Ecto neural progenitor cell (in vitro differentiated cells): ENCODE data around the gene ATG9B.
"Not testable (repeated sequence)": the region's sequence is repeated elsewhere in the genome, so short reads cannot be mapped to it uniquely, and the experiment has no call there.

Source experiments
- DNase-seq: peaks from one replicate; pipeline ENCODE4 v3.0.0-alpha.2; 2018; ENCODE audit warnings: low spot score

Gene ATG9B

DNA sequence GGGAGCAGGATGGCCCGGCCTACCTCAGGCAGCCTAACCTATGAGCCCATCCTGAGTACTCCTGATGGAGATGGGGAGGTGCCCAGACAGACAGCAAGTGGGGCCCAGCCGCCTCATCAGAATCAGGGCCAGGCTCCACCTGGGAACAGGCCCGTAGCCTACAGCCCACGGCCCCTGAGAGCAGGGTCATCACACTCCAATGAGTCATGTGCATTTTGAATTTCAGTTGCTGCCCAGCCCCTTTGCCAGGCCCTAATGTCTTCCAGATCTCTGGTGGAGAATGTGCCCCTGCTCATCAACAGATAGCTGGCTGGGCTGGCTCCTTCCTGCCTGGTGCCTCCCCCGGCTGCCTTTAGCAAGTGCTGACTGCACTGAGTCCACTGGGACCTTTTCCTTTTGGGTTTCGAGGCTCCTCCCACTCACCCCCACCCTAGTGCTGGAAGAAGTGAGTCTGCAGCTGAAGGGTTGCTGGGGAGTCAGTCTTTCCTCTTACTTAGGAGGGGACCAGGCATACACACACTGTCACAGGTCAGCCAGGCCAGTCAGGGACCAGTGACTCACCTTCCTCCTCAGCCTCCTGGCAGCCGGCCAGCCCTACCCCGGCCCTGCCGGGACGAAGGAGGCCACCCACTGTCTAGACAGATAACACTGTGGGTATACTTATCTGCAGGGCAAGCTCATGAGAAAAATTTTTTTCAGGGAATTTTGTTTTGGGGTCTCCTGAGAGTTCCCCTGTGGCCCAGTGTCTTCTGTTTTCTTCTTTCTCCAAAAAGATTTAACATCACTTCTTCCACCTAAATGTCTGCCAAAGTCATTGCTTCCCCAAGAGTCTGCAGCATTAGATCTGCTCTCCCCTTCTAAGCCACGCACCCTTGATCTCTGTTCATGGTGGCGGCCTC lies 14.9 kb upstream of the ATG9B start:
- no peak for DNase-seq

DNA sequence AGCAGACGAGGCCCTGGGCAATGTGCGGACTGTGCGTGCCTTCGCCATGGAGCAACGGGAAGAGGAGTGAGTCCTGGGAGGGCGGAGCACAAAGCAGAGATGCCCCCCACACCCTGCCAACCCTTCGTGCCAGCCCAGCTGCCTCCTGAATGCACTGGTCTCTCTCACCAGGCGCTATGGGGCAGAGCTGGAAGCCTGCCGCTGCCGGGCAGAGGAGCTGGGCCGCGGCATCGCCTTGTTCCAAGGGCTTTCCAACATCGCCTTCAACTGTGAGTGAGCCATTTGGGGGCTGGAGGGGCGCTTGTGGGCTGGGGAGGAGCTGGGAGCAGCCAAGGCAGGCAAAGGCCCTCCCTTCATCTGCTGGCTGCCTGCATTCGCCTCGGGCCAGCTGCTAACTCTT lies 11.6 kb upstream of the ATG9B start:
- DNase-seq = no peak

DNA sequence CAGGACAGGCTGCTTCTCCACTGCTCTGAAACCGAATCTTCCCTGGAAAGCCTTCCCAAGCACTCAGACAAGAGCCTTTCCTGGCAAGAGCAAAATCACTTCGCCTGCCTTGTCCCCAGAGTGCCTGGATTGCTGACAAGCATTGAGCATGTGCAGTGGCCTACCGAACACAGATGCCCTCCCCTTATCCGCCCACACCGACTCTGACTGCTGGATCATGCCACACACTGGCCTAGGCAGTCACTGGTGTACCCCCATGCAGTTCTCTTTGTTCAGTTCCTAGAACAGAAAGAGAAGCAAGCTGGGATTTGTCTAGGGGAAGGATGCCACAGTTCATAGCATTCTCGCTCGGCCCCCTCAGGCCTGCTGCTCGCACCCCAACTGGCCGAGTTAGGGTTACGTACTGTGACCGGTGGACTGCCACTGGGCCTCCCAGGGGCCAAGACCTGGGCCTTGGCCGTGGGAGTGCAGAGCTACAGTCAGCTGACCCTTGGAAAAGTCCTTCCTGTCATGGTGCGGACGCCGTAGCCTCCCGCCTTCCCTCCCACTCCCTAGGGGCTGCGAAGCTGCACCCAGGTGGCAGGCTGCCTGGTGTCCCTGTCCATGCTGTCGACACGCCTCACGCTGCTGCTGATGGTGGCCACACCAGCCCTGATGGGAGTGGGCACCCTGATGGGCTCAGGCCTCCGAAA lies 10.9 kb upstream of the ATG9B start:
- DNase-seq = no peak

DNA sequence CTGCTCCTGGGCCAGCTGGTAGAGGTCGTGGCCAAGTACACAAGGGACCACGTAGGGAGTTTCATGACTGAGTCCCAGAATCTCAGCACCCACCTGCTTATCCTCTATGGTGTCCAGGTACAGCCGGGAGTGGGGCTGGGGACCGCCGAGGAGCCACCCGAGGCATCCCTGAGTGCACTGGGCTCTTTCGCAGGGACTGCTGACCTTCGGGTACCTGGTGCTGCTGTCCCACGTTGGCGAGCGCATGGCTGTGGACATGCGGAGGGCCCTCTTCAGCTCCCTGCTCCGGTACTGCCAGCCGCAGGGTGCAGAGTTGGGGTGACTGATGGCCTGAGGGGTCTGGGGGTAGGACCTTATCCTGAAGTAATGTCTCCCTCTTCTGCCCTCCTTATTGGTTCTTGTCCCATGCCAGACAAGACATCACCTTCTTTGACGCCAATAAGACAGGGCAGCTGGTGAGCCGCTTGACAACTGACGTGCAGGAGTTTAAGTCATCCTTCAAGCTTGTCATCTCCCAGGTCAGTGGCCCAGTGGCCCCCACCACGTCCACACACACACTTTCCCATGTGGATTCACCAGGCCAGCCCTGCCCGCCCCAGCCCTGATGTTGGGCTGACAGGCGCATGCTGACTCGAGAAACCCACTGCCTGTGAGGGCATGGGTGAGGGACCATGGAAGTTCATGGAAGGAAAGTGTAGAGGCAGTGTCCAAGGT lies 10.2 kb upstream of the ATG9B start:
- DNase-seq = no peak

DNA sequence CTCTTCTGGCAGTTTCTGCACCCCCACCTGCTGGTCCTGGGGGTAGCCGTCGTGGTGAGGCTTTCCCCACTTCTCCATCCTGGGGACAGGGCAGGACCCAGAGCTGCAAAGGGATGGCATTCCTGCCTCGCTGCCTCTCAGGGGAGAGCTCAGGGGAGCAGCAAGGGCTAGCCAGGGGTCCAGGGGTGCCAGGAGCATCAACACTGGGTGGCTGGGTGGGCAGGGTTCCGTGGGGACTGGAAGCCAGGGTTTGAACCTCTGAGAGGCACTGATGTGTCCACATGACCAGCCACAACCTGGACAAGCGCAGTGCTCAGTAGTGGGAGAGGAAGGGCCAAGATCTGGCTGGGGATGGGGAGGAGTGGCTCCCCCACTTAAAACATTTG lies 9.6 kb upstream of the ATG9B start:
- DNase-seq = no peak

DNA sequence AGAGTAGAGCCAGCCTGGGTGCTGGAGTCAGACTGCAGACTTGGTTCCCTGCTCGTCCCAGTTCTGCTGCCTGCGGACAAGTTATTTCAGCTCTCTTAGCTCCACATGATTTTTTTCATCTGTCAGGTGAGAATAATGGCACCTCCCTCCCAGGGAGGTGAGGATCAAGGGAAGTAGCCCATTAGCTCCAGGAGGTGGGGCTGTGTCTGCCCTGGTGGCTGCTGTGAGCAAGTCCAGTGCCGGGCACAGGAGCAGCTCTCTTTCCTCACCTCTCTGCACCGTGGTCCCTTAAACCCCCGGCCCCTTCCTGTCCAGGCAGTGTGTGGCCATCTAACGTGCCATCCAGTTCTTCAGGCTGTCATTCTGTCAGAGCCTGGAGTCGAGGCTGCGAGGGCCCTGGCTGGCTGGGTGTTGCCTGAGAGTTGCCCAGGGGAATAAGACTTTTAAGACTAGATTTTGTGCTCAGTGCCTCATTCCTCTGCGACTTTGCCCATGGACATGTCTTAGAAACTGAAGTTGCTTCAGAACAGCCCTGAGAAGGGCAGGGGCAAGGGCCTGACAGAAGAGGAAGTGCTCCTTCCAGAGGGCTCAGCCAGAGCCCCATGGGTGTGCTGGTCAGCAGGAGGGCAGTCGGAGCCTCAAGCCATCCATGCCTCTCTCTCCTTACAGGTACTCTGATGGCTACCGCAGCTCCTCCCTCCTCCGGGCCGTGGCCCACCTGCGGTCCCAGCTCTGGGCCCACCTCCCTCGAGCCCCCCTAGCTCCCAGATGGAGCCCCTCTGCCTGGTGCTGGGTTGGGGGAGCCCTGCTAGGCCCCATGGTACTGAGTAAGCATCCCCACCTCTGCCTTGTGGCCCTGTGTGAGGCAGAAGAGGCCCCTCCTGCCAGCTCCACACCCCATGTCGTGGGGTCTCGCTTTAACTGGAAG lies 8.9 kb upstream of the ATG9B start:
- DNase-seq = no peak

DNA sequence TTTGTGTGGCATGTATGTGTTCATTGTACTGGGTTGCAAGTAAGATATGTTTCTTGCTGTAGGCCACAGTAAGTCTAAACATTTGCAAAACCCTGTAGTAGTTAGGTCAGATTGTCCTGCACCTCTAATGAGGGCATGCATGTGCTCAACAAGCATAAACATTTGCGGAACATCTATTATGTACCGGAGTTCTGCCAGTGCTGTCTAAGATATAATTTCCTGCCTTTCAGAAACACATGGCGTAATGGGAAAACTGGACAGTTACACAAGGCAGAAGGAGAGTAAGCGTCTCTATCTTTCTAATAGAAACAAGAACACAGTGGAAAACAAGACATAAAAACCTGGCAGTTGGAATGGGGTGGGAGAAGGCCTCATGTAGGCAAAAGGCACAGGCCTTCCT lies 6.7 kb upstream of the ATG9B start:
- DNase-seq = no peak

DNA sequence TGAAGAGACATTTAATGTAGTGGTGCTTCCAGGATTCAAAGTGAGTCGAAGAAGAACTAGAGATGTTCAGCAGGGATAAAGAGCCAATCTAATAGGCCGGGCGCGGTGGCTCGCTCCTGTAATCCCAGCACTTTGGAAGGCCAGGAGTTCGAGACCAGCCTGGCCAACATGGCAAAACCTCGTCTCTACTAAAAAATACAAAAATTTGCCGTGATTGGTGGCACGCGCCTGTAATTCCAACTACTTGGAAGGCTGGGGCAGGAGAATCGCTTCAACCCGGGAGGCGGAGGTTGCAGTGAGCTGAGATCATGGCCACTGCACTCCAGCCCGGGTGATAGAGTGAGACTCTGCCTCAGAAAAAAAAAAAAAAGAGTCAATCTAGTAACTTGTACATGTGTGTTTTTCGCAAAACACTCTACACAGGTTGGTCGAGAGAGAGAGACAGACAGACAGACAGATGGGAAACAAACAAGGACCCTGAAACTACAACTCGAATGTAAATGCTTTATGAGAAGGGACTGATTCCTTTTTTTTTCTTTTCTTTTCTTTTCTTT lies 4.7 kb upstream of the ATG9B start:
- DNase-seq = no peak

DNA sequence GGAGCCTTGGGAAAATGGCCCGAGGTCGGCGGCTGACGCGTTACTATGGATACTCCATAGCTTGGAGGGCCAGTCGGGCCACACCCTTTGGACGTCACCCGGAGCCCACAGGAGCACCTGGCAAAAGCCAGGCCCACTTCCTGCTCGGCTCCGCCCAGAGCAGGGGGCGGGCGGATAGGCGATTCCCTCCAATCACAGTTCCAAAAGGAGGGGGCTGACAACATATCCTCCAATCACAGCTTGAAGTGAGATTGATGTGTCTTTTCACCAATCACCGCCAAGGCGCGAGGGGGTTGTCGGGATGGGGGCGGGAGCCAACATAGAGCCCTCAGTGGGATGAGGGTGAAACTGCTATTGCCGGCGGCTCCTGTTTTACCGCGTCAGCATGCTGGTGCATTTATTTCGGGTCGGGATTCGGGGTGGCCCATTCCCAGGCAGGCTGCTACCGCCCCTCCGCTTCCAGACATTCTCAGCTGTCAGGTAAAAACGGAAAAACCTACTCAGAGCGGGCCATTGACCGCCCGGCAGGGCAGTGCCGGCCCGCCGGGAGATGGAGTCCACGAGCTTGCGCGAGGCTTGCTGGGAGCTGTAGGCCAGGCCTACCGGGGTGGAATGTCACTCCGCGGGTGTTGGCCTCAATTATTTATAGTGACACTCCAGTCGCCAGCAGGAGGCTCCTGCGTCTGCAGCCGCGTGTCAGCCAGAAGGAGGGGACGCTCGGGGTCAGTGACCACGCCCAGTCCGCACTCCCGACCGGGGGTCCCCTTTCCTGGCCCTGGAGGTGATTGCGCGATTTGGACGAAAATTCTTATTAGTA lies 4.0 kb upstream of the ATG9B start, which contains the start of gene ABCB8:
Gene ABCB8, plus strand, starts transcription at position 320 of the 817 bp plus-strand sequence. Its CDS starts 66 bp downstream, at position 386.
- DNase-seq = peak; percentile 99

DNA sequence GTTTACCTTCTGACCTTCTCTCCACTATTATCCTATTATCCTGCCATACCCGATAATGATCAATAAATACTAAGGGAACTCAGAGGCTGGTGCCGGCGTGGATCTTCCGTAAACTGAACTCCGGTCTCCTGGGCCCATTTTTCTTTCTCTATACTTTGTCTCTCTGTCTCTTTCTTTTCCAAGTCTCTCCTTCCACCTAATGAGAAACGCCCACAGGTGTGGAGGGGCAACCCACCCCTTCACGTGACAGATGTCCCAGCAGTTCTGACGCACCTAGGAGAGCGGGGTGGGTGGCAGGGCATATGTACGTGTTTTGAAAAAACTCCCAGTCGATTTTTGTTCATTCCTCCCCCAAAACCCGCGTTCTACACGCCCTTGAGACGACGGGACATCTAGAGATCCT lies 3.4 kb upstream of the ATG9B start:
- DNase-seq = not testable (repeated sequence)

DNA sequence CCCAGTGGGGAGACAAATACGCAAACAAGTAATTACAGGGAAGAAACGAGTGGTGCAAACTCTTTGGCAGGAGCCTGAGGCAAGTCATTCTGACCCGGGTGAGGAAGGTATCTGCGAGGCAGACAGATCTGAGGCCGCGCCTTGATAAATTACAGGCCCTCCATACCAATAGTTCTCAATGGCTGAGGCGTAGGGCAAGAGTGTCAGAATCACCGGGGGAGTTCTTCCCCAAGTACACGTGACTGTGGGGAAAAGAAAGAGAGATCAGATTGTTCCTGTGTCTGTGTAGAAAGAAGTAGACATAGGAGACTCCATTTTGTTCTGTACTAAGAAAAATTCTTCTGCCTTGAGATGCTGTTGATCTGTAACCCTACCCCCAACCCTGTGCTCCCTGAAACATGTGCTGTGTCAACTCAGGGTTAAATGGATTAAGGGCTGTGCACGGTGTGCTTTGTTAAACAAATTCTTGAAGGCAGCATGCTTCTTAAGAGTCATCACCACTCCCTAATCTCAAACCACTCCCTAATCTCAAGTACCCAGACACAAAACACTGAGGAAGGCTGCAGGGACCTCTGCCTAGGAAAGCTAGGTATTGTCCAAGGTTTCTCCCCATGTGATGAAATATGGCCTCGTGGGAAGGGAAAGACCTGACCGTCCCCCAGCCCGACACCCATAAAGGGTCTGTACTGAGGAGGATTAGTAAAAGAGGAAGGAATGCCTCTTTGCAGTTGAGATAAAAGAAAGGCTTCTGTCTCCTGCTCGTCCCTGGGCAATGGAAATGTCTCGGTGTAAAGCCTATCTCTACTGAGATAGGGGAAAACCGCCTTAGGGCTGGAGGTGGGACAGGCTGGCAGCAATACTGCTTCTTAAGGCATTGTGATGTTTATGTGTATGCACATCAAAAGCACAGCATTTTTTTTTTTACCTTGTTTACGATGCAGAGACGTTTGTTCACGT lies 2.8 kb upstream of the ATG9B start:
- DNase-seq = not testable (repeated sequence)

DNA sequence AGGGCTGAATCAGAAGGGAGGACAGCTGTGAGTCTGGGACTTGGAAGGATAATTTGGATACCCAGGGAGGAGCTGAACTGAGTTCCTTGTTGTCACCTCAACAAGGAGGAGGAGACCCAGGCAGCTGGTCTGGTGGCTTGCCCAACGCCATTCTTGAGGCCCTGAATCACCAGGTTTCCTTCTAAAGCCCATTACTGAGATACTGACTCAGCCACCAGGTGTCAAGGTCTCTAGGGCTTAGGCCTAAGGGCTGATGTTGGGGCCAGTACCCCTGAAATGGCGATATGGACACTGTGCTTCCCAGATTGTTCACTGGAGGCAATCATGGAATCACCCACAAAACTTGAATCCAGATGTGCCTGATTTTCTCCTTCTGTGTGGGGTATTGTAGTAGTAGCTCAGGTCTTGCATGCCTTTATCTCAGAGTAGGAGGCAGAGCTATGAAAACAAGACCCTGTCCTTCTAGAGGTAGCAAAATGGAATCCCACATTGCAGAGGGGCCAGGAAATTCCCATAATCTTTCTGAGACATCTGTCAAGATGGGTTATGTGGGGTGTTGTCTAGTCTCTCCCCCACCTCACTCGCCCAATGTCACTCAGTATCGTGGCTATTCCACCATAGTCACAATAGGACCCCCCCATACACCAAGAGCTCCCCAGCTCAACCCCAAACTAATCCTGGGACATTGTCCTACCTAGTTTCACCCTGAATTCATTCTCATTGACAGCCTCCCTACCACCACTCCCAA lies 1.8 kb upstream of the ATG9B start:
- DNase-seq = no peak

DNA sequence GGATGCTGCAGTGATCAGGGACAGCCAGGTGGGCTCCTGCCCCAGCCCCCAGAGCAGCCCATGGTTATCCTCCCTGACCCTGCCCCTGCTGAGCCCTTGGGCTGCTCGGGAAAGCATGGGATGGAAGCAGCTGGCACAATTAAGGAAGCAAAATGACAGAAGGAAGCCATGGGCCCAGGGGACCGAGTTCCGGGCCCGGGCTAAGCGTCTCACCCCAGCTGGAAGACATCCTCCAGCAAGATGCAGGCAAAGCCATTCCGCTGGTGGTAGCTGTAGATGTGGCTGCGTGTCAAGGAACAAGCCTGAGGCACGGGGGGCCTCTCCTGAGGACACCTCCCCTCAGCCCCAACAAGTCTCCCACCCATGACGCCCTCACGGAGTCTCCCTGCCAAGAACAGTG lies 1.1 kb downstream of the ATG9B start:
- DNase-seq = no peak

DNA sequence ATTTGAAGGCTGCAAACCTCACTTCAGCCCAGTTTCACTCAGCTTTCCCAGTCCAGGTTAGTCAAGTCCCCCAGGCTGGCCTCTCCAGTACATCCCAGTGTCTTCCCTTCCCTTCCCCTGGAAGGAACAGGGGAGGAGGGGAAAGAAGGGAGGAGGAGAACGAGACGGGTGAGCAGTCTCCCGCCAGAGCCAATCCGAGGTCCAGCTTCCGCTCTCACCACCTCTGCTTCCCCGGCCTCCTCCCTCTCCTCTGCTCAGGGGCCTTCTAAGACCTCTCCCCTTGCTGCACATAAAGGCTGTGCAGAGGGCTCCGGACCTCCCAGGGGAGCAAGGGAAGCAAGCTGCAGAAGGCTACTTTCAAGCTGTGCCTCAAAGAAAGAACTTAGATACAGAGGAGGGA lies 4.1 kb downstream of the ATG9B start:
- peak; percentile 74 for DNase-seq

DNA sequence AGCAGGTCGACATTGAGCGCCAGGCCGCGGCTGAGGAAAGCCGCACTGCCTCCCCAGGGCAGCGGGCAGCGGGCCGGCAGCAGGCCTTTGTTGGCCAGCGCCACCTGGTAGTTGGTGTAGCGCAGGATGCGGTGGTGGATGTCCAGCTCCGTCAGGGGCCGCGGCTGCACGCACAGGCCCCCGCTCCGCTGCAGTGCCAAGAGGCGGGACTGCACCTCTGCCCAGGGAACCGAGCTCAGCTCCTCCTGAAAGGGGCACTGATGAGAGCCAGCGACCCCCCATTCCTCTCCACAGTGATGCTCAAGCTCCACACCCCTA lies 5.2 kb downstream of the ATG9B start:
- DNase-seq = no peak

DNA sequence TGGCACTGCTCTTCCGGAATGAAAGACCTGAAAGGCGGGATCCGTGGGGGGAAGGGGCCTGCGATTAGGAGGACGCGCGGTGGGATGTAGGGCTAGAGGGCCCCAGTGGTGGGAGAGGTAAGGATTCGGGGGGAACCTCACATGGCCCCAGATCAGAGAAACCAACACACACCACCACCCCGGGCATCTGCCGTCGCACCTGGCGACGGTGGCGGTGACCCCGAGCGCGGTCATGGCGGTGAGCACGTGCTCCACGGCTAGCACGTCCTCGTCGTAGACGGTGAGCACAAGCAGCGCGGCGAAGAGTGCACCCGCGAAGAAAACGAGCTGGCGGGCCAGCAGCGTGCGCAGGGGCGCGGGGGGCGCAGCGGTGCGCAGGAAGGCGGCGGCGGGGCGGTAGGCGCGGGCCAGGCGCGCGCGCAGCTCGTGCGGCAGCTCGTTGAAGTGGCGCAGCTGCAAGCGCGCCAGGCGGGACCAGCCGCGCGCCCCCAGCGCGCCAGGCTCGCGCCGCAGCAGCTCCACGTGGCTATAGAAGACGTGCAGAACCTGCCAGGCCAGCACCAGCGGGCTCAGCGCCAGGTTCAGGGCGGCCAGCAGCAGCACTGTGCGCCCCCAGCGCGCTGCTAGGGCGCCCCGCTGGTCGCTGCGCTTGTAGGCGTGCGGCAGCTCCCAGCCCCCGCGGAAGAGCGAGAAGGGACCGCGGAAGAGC lies 5.7 kb downstream of the ATG9B start:
- DNase-seq = peak; percentile 60

DNA sequence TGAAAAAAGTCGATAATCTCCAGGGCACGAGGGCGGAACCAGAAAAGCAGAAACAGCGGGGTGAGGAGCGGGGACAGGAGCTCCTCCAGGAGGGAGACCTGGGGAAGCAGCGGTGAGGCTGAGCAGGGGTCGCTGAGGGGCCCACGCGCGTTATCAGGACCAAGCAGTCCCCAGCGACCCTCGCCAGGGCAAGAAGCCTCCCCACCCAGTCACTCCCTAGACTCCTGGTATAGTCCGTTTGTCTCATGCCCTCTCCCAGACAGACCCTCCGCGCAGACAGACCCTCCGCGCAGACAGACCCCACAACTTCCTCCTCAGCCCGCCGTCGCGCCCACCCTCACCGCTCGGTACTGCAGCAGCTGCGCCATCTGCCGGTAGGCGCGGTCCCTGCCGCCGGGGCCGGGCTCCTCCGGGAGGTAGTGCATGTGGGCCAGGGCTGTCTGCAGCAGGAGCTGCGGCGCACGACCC lies 6.3 kb downstream of the ATG9B start:
- peak; percentile 95 for DNase-seq
